ENCODE results near the gene MRPL16. TPM values are rescaled to one million over a fixed set of nuclear protein-coding genes. Genes with fewer than 3 reads are reported as not detected.
"Not testable (repeated sequence)": the region's sequence is repeated elsewhere in the genome, so short reads cannot be mapped to it uniquely, and the experiment has no call there.

The MRPL16 gene
- polyA plus RNA-seq (2012; ENCODE audit: insufficient read depth, insufficient read length), result 209 TPM

- DNase-seq (ENCODE audit: low read depth, low spot score), result peak; percentile 91
These were observed at the start of gene MRPL16 for GRCh38 chr11:59810189-59810910. MRPL16 (minus strand) TSS chr11:59810778; CDS start chr11:59810658, 120 bp downstream.

GRCh38 chr11:59859673-59860072 lies 49.1 kb upstream of the MRPL16 start:
- no peak for DNase-seq (ENCODE audit: low read depth, low spot score)

More at GRCh38 chr11:59810189-59810910, at the start of gene MRPL16:
- H3K4me3 ChIP-seq (ENCODE audit: low read length), result peak within 1 kb of the TSS; percentile 97

GRCh38 chr11:59857439-59858434 lies 47.2 kb upstream of the MRPL16 start:
- H3K4me3 ChIP-seq (ENCODE audit: low read length), result no peak overlapping the region
- DNase-seq (ENCODE audit: low read depth, low spot score), result peak; percentile 32

More at GRCh38 chr11:59859673-59860072, 49.1 kb upstream of the MRPL16 start:
- H3K4me3 ChIP-seq (ENCODE audit: low read length), result no peak overlapping the region

GRCh38 chr11:59854871-59855270 lies 44.3 kb upstream of the MRPL16 start:
- no peak overlapping the region for H3K4me3 ChIP-seq (ENCODE audit: low read length)
- no peak for DNase-seq (ENCODE audit: low read depth, low spot score)

DNA sequence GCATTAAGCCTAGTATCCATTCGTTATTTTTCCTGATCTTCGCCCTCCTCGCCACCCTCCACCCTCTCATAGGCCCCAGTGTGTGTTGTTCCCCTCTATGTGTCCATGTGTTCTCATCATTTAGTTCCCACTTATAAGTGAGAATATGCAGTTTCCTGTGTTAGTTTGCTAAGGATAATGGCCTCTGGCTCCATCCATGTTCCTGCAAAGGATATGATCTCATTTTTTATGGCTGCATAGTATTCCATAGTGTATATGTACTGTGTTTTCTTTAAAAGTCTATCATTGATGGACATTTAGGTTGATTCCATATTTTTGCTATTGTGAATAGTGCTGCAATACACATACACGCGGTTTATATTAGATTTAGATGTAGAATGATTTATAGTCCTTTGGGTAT lies 40.8 kb upstream of the MRPL16 start:
- H3K4me3 ChIP-seq (ENCODE audit: low read length); DNase-seq (ENCODE audit: low read depth, low spot score): not testable (repeated sequence)

DNA sequence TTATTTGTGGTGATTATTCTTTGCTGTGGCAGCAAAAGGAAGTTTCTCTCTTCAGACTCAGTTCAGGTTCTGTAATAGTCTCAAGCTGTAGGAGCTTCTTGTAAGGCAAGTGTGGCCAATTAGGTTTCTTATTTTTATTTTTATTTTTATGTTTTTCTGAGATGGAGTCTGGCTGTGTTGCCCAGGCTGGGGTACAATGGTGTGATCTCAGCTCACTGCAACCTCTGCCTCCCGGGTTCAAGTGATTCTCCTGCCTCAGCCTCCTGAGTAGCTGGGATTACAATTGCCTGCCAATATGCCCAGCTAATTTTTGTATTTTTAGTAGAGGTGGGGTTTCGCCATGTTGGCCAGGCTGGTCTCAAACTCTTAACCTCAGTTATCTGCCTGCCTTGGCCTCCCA lies 39.0 kb upstream of the MRPL16 start:
- H3K4me3 ChIP-seq (ENCODE audit: low read length), result not testable (repeated sequence)

DNA sequence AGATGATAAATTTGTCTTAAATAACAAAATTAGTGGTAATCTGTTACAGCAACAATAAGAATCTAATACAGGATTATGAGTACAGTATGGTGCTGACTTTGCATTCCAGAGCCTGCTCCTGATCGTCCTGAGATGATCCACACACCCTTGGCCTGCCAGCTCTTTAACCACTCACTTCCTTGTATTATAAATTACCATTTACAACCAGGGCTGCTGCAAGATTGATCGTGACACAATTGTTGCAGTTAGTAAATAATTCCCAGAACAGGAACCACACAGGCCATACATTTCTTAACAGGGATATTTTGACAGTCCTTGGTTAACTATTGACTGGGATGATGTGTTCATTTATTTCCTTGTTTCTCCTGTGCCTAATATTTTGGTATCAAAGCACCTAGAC lies 38.6 kb upstream of the MRPL16 start:
- DNase-seq (ENCODE audit: low read depth, low spot score), result no peak
- no peak overlapping the region for H3K4me3 ChIP-seq (ENCODE audit: low read length)

More for the DNA sequence above, 39.0 kb upstream of the MRPL16 start:
- not testable (repeated sequence) for DNase-seq (ENCODE audit: low read depth, low spot score)

DNA sequence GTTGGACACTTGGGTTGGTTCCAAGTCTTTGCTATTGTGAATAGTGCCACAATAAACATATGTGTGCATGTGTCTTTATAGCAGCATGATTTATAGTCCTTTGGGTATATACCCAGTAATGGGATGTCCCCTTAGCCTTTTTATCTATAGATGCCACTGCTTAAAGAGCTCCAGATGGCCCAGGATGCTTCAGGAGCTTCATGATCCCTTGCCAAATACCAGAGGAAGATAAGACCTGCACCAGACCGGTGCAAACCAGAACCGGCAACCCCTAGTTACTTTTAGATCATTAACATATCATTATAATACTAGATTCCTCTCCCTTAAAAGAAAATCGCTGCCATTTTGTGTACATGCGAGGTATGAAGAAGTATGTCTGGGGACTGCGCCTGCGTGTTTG lies 37.9 kb upstream of the MRPL16 start:
- H3K4me3 ChIP-seq (ENCODE audit: low read length); DNase-seq (ENCODE audit: low read depth, low spot score): not testable (repeated sequence)

- no peak overlapping the region for H3K4me3 ChIP-seq (ENCODE audit: low read length)
- DNase-seq (ENCODE audit: low read depth, low spot score), result no peak
These were observed 37.0 kb upstream of the MRPL16 start for GRCh38 chr11:59847626-59848025.

- DNase-seq (ENCODE audit: low read depth, low spot score), result no peak
- H3K4me3 ChIP-seq (ENCODE audit: low read length), result no peak overlapping the region
These were observed 36.0 kb upstream of the MRPL16 start for GRCh38 chr11:59846556-59846955.

DNA sequence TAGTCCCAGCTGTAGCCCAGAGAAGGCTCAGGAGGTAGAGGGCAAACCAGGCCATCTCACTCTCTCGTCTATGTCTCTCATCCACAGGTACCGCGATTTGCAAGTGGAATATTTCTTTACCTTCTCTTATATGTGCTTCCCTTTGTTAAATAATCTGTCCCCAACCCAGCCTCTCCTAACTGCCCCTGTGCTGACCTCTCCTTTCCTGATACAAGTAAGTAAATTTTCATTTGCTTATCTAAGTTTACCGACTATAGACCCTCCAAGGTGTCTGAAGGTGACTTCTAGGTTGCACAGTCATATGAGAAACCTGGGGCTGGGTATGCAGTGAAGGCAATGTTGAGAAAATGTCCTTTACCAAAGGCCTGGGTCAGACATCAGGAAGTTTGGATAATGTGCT lies 34.8 kb upstream of the MRPL16 start, which contains the start of gene CBLIF:
CBLIF (minus strand) TSS at position 101 of the 400 bp plus-strand sequence; CDS start at position 55, 46 bp downstream.
- no peak within 1 kb of the TSS for H3K4me3 ChIP-seq (ENCODE audit: low read length)
- no peak for DNase-seq (ENCODE audit: low read depth, low spot score)

- no peak for DNase-seq (ENCODE audit: low read depth, low spot score)
- H3K4me3 ChIP-seq (ENCODE audit: low read length), result no peak overlapping the region
These were observed 31.7 kb upstream of the MRPL16 start for GRCh38 chr11:59842316-59842715.

DNA sequence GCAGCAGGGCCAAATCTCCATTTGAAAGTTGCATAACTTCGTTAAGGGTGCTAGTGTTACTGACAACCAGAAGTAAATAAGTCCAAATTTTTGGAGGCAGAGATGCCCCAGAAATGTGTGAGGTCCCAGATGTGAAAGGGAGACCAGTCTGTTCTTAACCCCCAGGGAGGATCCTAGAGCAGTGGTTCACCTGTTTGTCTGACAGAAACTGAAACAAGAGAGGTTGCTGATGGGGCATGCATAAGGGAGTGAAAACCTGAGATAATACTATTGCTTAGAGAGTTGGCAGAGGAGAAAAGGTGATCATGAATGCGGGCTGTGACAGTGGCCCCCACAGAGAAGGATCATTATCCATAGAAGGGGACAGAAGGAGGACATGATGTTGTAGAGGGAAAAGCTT lies 30.9 kb upstream of the MRPL16 start:
- H3K4me3 ChIP-seq (ENCODE audit: low read length), result no peak overlapping the region
- DNase-seq (ENCODE audit: low read depth, low spot score), result no peak

GRCh38 chr11:59839615-59840014 lies 29.0 kb upstream of the MRPL16 start:
- DNase-seq (ENCODE audit: low read depth, low spot score), result no peak
- H3K4me3 ChIP-seq (ENCODE audit: low read length), result no peak overlapping the region

- no peak for DNase-seq (ENCODE audit: low read depth, low spot score)
- H3K4me3 ChIP-seq (ENCODE audit: low read length), result no peak overlapping the region
These were observed 23.0 kb upstream of the MRPL16 start for GRCh38 chr11:59833602-59834001.

DNA sequence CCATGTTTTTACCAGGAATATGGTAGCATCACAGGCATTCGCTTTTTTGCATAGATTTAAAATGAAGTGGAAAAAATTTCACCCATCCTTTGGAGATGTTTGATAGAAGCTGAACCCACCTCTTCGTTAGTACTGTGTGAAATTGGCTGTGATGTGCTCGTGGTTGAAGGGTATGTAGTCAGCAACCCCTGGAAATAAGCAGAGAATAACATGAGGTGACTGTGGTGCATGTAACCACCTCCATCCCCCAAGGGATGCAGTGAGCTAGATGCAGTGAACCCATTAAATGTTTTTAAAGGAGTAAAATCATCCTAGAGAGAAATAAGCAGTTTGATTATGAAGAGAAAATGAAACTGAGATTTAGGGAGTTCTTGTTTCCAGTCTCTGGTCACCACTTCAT lies 18.8 kb upstream of the MRPL16 start:
- no peak for DNase-seq (ENCODE audit: low read depth, low spot score)
- no peak overlapping the region for H3K4me3 ChIP-seq (ENCODE audit: low read length)

DNA sequence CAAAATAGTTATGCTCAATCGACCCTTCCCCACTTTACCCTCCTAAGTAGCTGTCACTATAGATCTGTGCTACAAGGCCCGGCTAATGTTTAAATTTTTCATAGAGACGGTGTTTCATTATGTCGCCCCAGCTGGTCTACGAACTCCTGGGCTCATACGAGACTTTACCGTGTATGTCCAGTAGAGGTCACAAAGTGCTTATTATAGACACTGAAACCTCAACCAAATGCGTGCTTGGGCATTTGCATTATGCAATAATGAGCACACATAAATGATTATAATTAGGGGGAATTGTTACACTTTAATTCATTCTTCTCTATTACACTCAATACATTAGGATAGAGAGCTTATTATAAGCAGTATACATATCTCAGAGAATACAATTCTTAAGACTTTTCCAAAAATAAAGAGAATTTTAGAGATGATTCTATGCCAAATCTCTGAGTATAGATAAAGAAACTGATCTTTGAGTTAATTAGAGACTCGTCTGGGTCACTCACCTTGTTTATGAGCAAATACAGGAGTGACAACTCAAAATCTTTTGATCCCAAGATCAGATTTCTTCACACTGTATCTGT lies 12.5 kb upstream of the MRPL16 start:
- H3K4me3 ChIP-seq (ENCODE audit: low read length), result no peak overlapping the region
- peak; percentile 71 for DNase-seq (ENCODE audit: low read depth, low spot score)

- DNase-seq (ENCODE audit: low read depth, low spot score), result peak; percentile 95
- peak overlapping the region; percentile 56 for H3K4me3 ChIP-seq (ENCODE audit: low read length)
These were observed 8.0 kb upstream of the MRPL16 start for GRCh38 chr11:59818572-59818971.

- DNase-seq (ENCODE audit: low read depth, low spot score); H3K4me3 ChIP-seq (ENCODE audit: low read length): not testable (repeated sequence)
These were observed 5.9 kb upstream of the MRPL16 start for GRCh38 chr11:59816434-59816833.
